Neutrophil (primary cell): ENCODE data around the gene MAP7D2.
A peak's percentile ranks its signal among the peaks of the same experiment; 100 is the strongest.

Experiments
- H3K27ac ChIP-seq: fragments of 200-600 bp; sonication (generic); 2 replicates; pipeline ENCODE4 v1.5.1; 2016; ENCODE audit warnings: mild to moderate bottlenecking, moderate library complexity
- H3K27me3 ChIP-seq: fragments of 200-600 bp; sonication (generic); 2 replicates; pipeline ENCODE4 v1.6.0; 2016; ENCODE audit warnings: mild to moderate bottlenecking
- H3K36me3 ChIP-seq: fragments of 200-600 bp; sonication (generic); 2 replicates; pipeline ENCODE4 v1.5.1; 2017
- H3K4me1 ChIP-seq, 2 experiments: fragments of 200-600 bp in 1 of 2; sonication (generic) in 1 of 2; 1 replicate in 1 of 2; 2 replicates in 1 of 2; pipeline versions ENCODE4 v1.5.1 to v1.6.1; 2013 to 2016; ENCODE audit warnings: low read depth in 1 of 2, low read length in 1 of 2, mild to moderate bottlenecking in 1 of 2, moderate library complexity in 1 of 2; ENCODE audit not compliant: control insufficient read depth in 1 of 2, insufficient read depth in 1 of 2
- H3K4me3 ChIP-seq, 2 experiments: fragments of 200-600 bp in 1 of 2; sonication (generic) in 1 of 2; 1 replicate in 1 of 2; 2 replicates in 1 of 2; pipeline ENCODE4 v1.5.1; 2013 to 2016; ENCODE audit warnings: low read depth in 1 of 2, low read length in 1 of 2, mild to moderate bottlenecking in 1 of 2, moderate library complexity in 1 of 2
- H3K9me3 ChIP-seq: fragments of 200-600 bp; sonication (generic); 2 replicates; pipeline ENCODE4 v1.5.1; 2016
- TF ChIP-seq, protein P1 (sequence below): fragments of 200-600 bp; sonication (generic); IDR thresholded peaks from 2 replicates; pipeline ENCODE4 v1.5.1; 2016; ENCODE audit warnings: antibody characterized with exemption

Gene MAP7D2

DNA sequence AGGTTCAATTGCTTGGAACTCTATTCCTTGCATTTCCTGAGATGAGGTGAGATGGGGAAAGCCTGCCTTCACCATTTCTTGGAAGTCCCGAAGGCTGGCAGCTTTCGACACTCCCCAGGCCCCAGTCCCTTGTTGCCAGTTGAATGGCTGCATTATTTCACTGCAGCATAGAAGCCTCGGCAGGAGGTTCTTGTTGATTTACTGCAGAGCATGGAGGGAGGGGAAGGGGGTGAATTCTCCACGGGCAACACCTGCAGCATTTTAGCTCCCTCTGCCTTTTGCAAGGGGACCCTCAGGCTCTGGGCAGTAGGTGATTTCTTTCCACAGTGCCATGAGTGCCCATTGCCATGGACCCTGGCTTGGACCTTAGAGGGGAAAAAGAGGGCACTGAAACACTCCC lies 115.1 kb downstream of the MAP7D2 start:
- TF ChIP-seq, protein P1, sequence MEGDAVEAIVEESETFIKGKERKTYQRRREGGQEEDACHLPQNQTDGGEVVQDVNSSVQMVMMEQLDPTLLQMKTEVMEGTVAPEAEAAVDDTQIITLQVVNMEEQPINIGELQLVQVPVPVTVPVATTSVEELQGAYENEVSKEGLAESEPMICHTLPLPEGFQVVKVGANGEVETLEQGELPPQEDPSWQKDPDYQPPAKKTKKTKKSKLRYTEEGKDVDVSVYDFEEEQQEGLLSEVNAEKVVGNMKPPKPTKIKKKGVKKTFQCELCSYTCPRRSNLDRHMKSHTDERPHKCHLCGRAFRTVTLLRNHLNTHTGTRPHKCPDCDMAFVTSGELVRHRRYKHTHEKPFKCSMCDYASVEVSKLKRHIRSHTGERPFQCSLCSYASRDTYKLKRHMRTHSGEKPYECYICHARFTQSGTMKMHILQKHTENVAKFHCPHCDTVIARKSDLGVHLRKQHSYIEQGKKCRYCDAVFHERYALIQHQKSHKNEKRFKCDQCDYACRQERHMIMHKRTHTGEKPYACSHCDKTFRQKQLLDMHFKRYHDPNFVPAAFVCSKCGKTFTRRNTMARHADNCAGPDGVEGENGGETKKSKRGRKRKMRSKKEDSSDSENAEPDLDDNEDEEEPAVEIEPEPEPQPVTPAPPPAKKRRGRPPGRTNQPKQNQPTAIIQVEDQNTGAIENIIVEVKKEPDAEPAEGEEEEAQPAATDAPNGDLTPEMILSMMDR = no peak

GRCh38 chrX:19991350-19991718 lies 125.4 kb downstream of the MAP7D2 start:
- Histone ChIP-seq H3K36me3 (no peaks in the 10 kb centered on the region), H3K4me3 (peak overlapping the region; percentile 52 to 67), H3K9me3 (no peaks in the 10 kb centered on the region), H3K4me1 (peaks cover 4 to 14% of the 10 kb centered on the region in 2 experiments), H3K27me3 (no peaks in the 10 kb centered on the region), H3K27ac (peak overlapping the region; percentile 77)
- TF ChIP-seq, protein P1 = no peak

More for the DNA sequence above, 115.1 kb downstream of the MAP7D2 start:
- Histone ChIP-seq H3K9me3 (no peaks in the 10 kb centered on the region), H3K4me1 (no peaks in the 10 kb centered on the region), H3K27me3 (no peaks in the 10 kb centered on the region), H3K36me3 (no peaks in the 10 kb centered on the region), H3K4me3 (no peak overlapping the region), H3K27ac (no peak overlapping the region)

- no peaks in the 10 kb centered on the region for H3K27me3 ChIP-seq
- H3K4me3 ChIP-seq = peak within 1 kb of the TSS; percentile 67 to 72
- H3K27ac ChIP-seq = peak within 1 kb of the TSS; percentile 77
- TF ChIP-seq, protein P1 = peak; percentile 89
- no peaks in the 10 kb centered on the region for H3K36me3 ChIP-seq
- no peaks in the 10 kb centered on the region for H3K9me3 ChIP-seq
- peaks cover 4 to 14% of the 10 kb centered on the region in 2 experiments for H3K4me1 ChIP-seq
Measured at GRCh38 chrX:19990556-19991349, 126.0 kb downstream of the MAP7D2 start, which contains the start of gene BCLAF3. BCLAF3 (minus strand) TSS chrX:19991061; CDS start chrX:19970264, 20,797 bp downstream.

DNA sequence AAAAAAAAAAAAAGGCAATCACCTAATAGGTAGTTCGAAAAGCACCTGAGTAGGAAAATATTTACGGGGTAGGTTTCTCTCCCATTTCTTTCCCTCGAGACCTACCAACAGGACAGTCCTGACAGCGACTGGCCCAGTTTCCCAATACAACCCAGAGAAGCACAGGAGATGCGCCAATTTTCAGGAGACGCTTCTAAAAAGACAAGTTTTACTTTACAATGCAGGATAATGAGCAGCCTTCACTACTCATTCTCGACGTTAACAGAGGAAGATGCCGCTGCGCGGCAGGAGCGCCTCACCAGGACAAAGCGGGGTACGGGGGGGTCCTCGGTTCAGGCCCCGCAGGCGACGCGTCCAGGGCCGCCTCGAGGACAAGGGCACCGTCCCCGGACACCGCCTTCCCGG lies 126.6 kb downstream of the MAP7D2 start:
- peak overlapping the region; percentile 67 to 72 for H3K4me3 ChIP-seq
- no peaks in the 10 kb centered on the region for H3K9me3 ChIP-seq
- H3K27ac ChIP-seq = peak overlapping the region; percentile 77
- peaks cover 4 to 14% of the 10 kb centered on the region in 2 experiments for H3K4me1 ChIP-seq
- TF ChIP-seq, protein P1 = no peak
- H3K27me3 ChIP-seq = no peaks in the 10 kb centered on the region
- no peaks in the 10 kb centered on the region for H3K36me3 ChIP-seq

DNA sequence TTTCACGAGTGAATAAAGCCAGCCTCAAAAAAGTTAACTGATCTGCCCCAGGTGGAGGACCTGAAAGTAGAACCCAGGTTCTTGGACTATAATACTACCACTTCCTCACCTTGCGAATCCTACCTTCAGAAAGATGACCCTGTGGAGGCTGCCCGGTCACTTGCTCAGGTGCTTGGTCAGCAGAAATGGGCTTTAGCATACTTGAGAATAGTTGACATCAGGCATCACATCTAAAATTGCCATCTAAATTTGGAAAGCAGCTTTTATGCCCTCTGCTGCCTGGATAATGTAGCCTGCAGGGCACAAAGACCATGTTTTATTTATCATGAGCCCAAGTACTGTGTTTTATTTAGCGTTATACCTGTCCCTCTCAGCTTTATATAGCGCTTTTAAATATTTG lies 128.9 kb downstream of the MAP7D2 start:
- Histone ChIP-seq H3K36me3 (no peaks in the 10 kb centered on the region), H3K27me3 (no peaks in the 10 kb centered on the region), H3K9me3 (no peaks in the 10 kb centered on the region), H3K4me1 (peaks cover 4 to 14% of the 10 kb centered on the region in 2 experiments), H3K4me3 (no peak overlapping the region), H3K27ac (no peak overlapping the region)
- TF ChIP-seq, protein P1 = no peak
